GM12878 (cell line): Measurements from ENCODE around the gene TRABD2B. TPM values are rescaled to one million over a fixed set of nuclear protein-coding genes. Genes with fewer than 3 reads are reported as not detected.

Experiments
- ATAC-seq: fragments of 200-7000 bp; cut with Tn5 transposase; 3 replicates; pipeline ENCODE4 v1.9.1; 2020; ENCODE audit warnings: mild to moderate bottlenecking, moderate library complexity
- BruUV-seq: library from RNA; stranded (reverse); fragments of 400-500 nt; replicated peaks from 2 replicates; lab custom pipeline; 2021; lab: Mats Ljungman, UMichigan
- CTCF ChIA-PET: fragments of 300-600 bp; sonication (Branson Sonifier 250); formaldehyde crosslinking; extraction: SDS; loops from one replicate; lab custom pipeline; 2021; ENCODE audit warnings: inconsistent platforms; lab: Yijun Ruan, JAX
- POLR2A ChIA-PET: fragments of 350-600 bp; formaldehyde crosslinking; extraction: SDS; loops from one replicate; lab custom pipeline; 2021; ENCODE audit warnings: inconsistent platforms; lab: Charles Lee
- RAD21 ChIA-PET: fragments of 300-600 bp; sonication (Branson Sonifier 250); formaldehyde crosslinking; loops from one replicate; lab custom pipeline; 2023; ENCODE audit warnings: antibody characterized with exemption; ENCODE audit not compliant: unreplicated experiment; lab: Charles Lee
- SMC1A ChIA-PET: fragments of 300-600 bp; sonication (Branson Sonifier 250); formaldehyde crosslinking; loops from one replicate; lab custom pipeline; 2023; ENCODE audit not compliant: unreplicated experiment, uncharacterized antibody; lab: Charles Lee
- DNase-seq: peaks from one replicate; pipeline ENCODE4 v3.0.0-alpha.2; 2011; ENCODE audit warnings: low read depth, low spot score
- FAIRE-seq: peaks from 3 replicates; lab custom pipeline; 2011; peaks lifted over from hg19 to GRCh38; lab: Jason Lieb, UNC
- H2AFZ ChIP-seq: 2 replicates; pipeline ENCODE4 v1.6.0; 2011; ENCODE audit warnings: low read depth, low read length, control low read depth; ENCODE audit not compliant: control insufficient read depth
- H3K27ac ChIP-seq: 2 replicates; pipeline ENCODE4 v1.5.1; 2011; ENCODE audit warnings: control low read depth; ENCODE audit not compliant: control insufficient read depth, insufficient read depth
- H3K27me3 ChIP-seq, 2 experiments: replicated peaks in 1 of 2; 2 replicates each; pipeline versions ENCODE4 v1.6.0 to v1.6.1; 2011; ENCODE audit warnings: low read length in 1 of 2; ENCODE audit not compliant: control insufficient read depth in 2 of 2, insufficient read depth in 2 of 2
- H3K36me3 ChIP-seq, 2 experiments: 2 replicates each; pipeline ENCODE4 v1.5.1; 2011; ENCODE audit warnings: low read length in 1 of 2; ENCODE audit not compliant: control insufficient read depth in 2 of 2, insufficient read depth in 2 of 2
- H3K4me1 ChIP-seq: 2 replicates; pipeline ENCODE4 v1.6.1; 2011; ENCODE audit warnings: mild to moderate bottlenecking, low read length, moderate library complexity, mixed read lengths; ENCODE audit not compliant: control insufficient read depth, insufficient read depth
- H3K4me2 ChIP-seq: 2 replicates; pipeline ENCODE4 v1.6.0; 2011; ENCODE audit warnings: control low read depth; ENCODE audit not compliant: control insufficient read depth, insufficient read depth
- H3K4me3 ChIP-seq: fragments of 200-600 bp; sonication (generic); 2 replicates; pipeline ENCODE4 v1.5.1; 2016
- H3K79me2 ChIP-seq: 2 replicates; pipeline ENCODE4 v1.6.0; 2011; ENCODE audit warnings: low read length; ENCODE audit not compliant: control insufficient read depth, insufficient read depth
- H3K9ac ChIP-seq: 2 replicates; pipeline ENCODE4 v1.8.0; 2011; ENCODE audit warnings: low read length, control low read depth, mixed read lengths; ENCODE audit not compliant: control insufficient read depth, insufficient read depth
- H3K9me3 ChIP-seq: replicated peaks from 3 replicates; pipeline ENCODE4 v1.5.1; 2011; ENCODE audit warnings: mild to moderate bottlenecking, low read length; ENCODE audit not compliant: control insufficient read depth, insufficient read depth
- H4K20me1 ChIP-seq: 2 replicates; pipeline ENCODE4 v1.6.0; 2011; ENCODE audit not compliant: control insufficient read depth, insufficient read depth
- BRCA1 ChIP-seq: IDR thresholded peaks from 2 replicates; pipeline ENCODE4 v1.6.1; 2011; ENCODE audit warnings: low read depth, low read length, improper control_type of control experiment
- CHD4 ChIP-seq: fragments of 200-600 bp; sonication (generic); IDR thresholded peaks from 2 replicates; pipeline ENCODE4 v1.6.1; 2016; ENCODE audit warnings: mild to moderate bottlenecking
- EZH2 ChIP-seq: IDR thresholded peaks from 2 replicates; pipeline ENCODE4 v1.6.1; 2012; ENCODE audit warnings: low read depth, mild to moderate bottlenecking, control low read depth, inconsistent platforms, low read length, borderline replicate concordance; ENCODE audit not compliant: control insufficient read depth
- HCFC1 ChIP-seq: fragments of 150-350 bp; IDR thresholded peaks from 2 replicates; pipeline ENCODE4 v1.6.1; 2014; ENCODE audit warnings: low read length
- NR2C2 ChIP-seq: IDR thresholded peaks from 2 replicates; pipeline ENCODE4 v1.6.1; 2011; ENCODE audit warnings: borderline replicate concordance, low read depth; ENCODE audit not compliant: control insufficient read depth, insufficient read length
- NR2F1 ChIP-seq: fragments of 450-650 bp; conservative IDR thresholded peaks from 2 replicates; pipeline ENCODE4 v1.6.1; 2017; ENCODE audit warnings: mild to moderate bottlenecking
- PML ChIP-seq: IDR thresholded peaks from 2 replicates; pipeline ENCODE4 v1.6.1; 2012; ENCODE audit warnings: low read length, inconsistent platforms
- SMC3 ChIP-seq: IDR thresholded peaks from 2 replicates; pipeline ENCODE4 v1.6.1; 2011; ENCODE audit warnings: low read length, improper control_type of control experiment, borderline replicate concordance
- SREBF2 ChIP-seq: IDR thresholded peaks from 2 replicates; pipeline ENCODE4 v1.6.1; 2012; ENCODE audit warnings: mild to moderate bottlenecking, low read length
- SUZ12 ChIP-seq: fragments of 200-600 bp; sonication (generic); IDR thresholded peaks from one replicate; pipeline ENCODE4 v1.6.1; 2018; ENCODE audit warnings: antibody characterized with exemption, mild to moderate bottlenecking; ENCODE audit not compliant: unreplicated experiment
- TARDBP ChIP-seq: IDR thresholded peaks from 2 replicates; pipeline ENCODE4 v1.6.1; 2016; ENCODE audit warnings: borderline replicate concordance
- TCF12 ChIP-seq: IDR thresholded peaks from 2 replicates; pipeline ENCODE4 v1.6.1; 2011; ENCODE audit warnings: low read depth, mild to moderate bottlenecking, low read length
- YBX1 ChIP-seq: fragments of 450-650 bp; IDR thresholded peaks from 2 replicates; pipeline ENCODE4 v1.6.1; 2016; ENCODE audit warnings: antibody characterized with exemption
- ZSCAN29 ChIP-seq: fragments of 450-650 bp; IDR thresholded peaks from 2 replicates; pipeline ENCODE4 v1.6.1; 2017; ENCODE audit warnings: mild to moderate bottlenecking, moderate library complexity
- WGBS: methylation state at CpG from one replicate; pipeline ENCODE4 v1.1.6; 2016; ENCODE audit warnings: low lambda C conversion rate; ENCODE audit not compliant: insufficient replicate concordance, insufficient coverage; ENCODE audit errors: missing lambda C conversion rate; 5-methylcytosine and 5-hydroxymethylcytosine counted together
- in situ Hi-C: fragments of 300-500 bp; cut with MboI; formaldehyde crosslinking; loops from 9 replicates; pipeline ENCODE4 v1.14.3; 2018; ENCODE audit warnings: mixed read lengths
- intact Hi-C: fragments of 100-400 bp; cut with micrococcal nuclease; formaldehyde crosslinking; loops from one replicate; pipeline ENCODE4 v1.14.2; 2022; ENCODE audit not compliant: unreplicated experiment
- polyA plus RNA-seq, 11 experiments: library from polyadenylated mRNA; depleted of rRNA in 4 of 11; unstranded in 6 of 11; stranded (reverse) in 5 of 11; fragments of >200 nt; fragmentation: Nextera tagmentation in 4 of 11; fragmentation: Illumina TruSeq in 1 of 11; extraction: Ambion mirVana in 4 of 11; extraction: Trizol in 1 of 11; gene quantifications; 1 replicate in 1 of 11; 2 replicates in 10 of 11; pipeline versions ENCODE4 v1.2.1 to v1.2.3, GENCODE V29; 2011 to 2016; ENCODE audit warnings: inconsistent platforms in 2 of 11, missing spikeins in 2 of 11, low read depth in 1 of 11
- total RNA-seq, 4 experiments: library from RNA; depleted of rRNA in 3 of 4; stranded (reverse); fragments of >200 nt in 3 of 4; fragmentation: Illumina TruSeq in 1 of 4; extraction: Trizol in 1 of 4; gene quantifications; 2 replicates each; pipeline versions ENCODE4 v1.2.1 to v1.2.3, GENCODE V29; 2013 to 2021
- TF ChIP-seq, protein P1 (sequence below): fragments of 450-650 bp; formaldehyde crosslinking; IDR thresholded peaks from 2 replicates; pipeline ENCODE4 v1.4.0; 2020; ENCODE audit warnings: mild to moderate bottlenecking, moderate library complexity
- TF ChIP-seq, protein P2 (sequence below): IDR thresholded peaks from 2 replicates; pipeline ENCODE4 v1.6.1; 2011; ENCODE audit warnings: low read depth, low read length, improper control_type of control experiment, borderline replicate concordance
- TF ChIP-seq, protein P3 (sequence below): IDR thresholded peaks from 2 replicates; pipeline ENCODE4 v1.6.1; 2012; ENCODE audit warnings: low read depth, low read length, improper control_type of control experiment

TRABD2B gene
- total and polyA plus RNA-seq, 10 of the 15 experiments (the other 5 are each of a cell fraction or from before 2014, with no cell fraction given), result not detected

DNA sequence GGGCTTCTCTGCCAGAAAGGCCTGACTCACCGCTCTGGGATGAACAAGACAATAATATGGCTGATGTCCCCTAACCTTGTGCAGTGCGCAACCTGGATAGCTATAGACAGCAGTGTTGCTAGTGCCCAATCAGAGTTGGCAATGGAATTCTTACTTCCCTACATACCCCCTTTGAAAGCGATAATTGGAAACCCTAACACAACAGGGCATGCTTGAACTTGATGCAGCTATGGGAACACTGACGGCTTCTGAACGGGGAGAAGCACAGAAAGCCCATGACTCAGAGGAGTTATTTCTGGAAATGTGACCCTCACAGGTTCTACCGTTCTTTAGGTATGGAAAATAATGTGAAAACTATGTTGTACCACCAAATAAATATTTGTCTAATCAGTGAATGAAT, 200.6 kb downstream of the TRABD2B start:
- Histone ChIP-seq H3K9ac (no peak overlapping the region), H3K79me2 (no peaks in the 10 kb centered on the region), H3K36me3 (no peaks in the 10 kb centered on the region), H2AFZ (no peak overlapping the region), H3K4me1 (no peaks in the 10 kb centered on the region), H3K4me2 (no peak overlapping the region)
- SMC1A ChIA-PET, result no interaction called here
- intact Hi-C loops (no loop called here), in situ Hi-C loops (no loop called here)
- CTCF ChIA-PET, result no interaction called here
- ATAC-seq, result no peak
- RAD21 ChIA-PET, result no interaction called here
- POLR2A ChIA-PET, result no interaction called here
- WGBS, result 30% methylated on average over 6 of the region's 6 CpGs
- TF ChIP-seq EZH2, result no peak
- TF ChIP-seq, protein P1, sequence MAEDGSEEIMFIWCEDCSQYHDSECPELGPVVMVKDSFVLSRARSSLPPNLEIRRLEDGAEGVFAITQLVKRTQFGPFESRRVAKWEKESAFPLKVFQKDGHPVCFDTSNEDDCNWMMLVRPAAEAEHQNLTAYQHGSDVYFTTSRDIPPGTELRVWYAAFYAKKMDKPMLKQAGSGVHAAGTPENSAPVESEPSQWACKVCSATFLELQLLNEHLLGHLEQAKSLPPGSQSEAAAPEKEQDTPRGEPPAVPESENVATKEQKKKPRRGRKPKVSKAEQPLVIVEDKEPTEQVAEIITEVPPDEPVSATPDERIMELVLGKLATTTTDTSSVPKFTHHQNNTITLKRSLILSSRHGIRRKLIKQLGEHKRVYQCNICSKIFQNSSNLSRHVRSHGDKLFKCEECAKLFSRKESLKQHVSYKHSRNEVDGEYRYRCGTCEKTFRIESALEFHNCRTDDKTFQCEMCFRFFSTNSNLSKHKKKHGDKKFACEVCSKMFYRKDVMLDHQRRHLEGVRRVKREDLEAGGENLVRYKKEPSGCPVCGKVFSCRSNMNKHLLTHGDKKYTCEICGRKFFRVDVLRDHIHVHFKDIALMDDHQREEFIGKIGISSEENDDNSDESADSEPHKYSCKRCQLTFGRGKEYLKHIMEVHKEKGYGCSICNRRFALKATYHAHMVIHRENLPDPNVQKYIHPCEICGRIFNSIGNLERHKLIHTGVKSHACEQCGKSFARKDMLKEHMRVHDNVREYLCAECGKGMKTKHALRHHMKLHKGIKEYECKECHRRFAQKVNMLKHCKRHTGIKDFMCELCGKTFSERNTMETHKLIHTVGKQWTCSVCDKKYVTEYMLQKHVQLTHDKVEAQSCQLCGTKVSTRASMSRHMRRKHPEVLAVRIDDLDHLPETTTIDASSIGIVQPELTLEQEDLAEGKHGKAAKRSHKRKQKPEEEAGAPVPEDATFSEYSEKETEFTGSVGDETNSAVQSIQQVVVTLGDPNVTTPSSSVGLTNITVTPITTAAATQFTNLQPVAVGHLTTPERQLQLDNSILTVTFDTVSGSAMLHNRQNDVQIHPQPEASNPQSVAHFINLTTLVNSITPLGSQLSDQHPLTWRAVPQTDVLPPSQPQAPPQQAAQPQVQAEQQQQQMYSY (CRISPR knock-in tag), result no peak
- TF ChIP-seq, protein P2, sequence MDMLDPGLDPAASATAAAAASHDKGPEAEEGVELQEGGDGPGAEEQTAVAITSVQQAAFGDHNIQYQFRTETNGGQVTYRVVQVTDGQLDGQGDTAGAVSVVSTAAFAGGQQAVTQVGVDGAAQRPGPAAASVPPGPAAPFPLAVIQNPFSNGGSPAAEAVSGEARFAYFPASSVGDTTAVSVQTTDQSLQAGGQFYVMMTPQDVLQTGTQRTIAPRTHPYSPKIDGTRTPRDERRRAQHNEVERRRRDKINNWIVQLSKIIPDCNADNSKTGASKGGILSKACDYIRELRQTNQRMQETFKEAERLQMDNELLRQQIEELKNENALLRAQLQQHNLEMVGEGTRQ, result no peak
- TF ChIP-seq TCF12, result no peak
- TF ChIP-seq, protein P3, sequence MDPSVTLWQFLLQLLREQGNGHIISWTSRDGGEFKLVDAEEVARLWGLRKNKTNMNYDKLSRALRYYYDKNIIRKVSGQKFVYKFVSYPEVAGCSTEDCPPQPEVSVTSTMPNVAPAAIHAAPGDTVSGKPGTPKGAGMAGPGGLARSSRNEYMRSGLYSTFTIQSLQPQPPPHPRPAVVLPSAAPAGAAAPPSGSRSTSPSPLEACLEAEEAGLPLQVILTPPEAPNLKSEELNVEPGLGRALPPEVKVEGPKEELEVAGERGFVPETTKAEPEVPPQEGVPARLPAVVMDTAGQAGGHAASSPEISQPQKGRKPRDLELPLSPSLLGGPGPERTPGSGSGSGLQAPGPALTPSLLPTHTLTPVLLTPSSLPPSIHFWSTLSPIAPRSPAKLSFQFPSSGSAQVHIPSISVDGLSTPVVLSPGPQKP, result no peak
- no peak for TF ChIP-seq ZSCAN29
- no peak for TF ChIP-seq NR2C2
- TF ChIP-seq SMC3, result no peak
- TF ChIP-seq HCFC1, result no peak
- no peak for TF ChIP-seq TARDBP
- TF ChIP-seq SREBF2, result no peak
- TF ChIP-seq PML, result no peak
- TF ChIP-seq BRCA1, result no peak
- TF ChIP-seq CHD4, result no peak
- TF ChIP-seq NR2F1, result no peak
- no peak for TF ChIP-seq SUZ12
- no peak for TF ChIP-seq YBX1
- TF ChIP-seq, all 136 proteins: peak for 0
- DNase-seq (no peak), FAIRE-seq (no peak)
- no TSS peak for BruUV-seq
- H3K27ac ChIP-seq, result no peak overlapping the region
- no peaks in the 10 kb centered on the region for H3K9me3 ChIP-seq
- no peak overlapping the region for H3K4me3 ChIP-seq
- H3K27me3 ChIP-seq, result no peaks in the 10 kb centered on the region; a peak in 2 of 4 replicates
- no peaks in the 10 kb centered on the region; the same call in 1 of the 2 replicates for H4K20me1 ChIP-seq
